ENCODE measurements around the gene RNF8.

The RNF8 gene

GRCh38 chr6:37347177-37347576 is 6.6 kb upstream of the RNF8 start:
- Mint-ChIP-seq H3K9me3 (peaks cover 5% of the 10 kb centered on the region), H3K27ac (no peak overlapping the region), H3K36me3 (ENCODE audit: low read depth) (no peaks in the 10 kb centered on the region), H3K4me1 (no peaks in the 10 kb centered on the region), H3K4me3 (no peak overlapping the region), H3K27me3 (ENCODE audit: low read depth) (peaks cover 8% of the 10 kb centered on the region)
- TF ChIP-seq CTCF (IDR thresholded peaks at IDR 0.05; ENCODE audit: unreplicated experiment in 3 of 3) = no peak

DNA sequence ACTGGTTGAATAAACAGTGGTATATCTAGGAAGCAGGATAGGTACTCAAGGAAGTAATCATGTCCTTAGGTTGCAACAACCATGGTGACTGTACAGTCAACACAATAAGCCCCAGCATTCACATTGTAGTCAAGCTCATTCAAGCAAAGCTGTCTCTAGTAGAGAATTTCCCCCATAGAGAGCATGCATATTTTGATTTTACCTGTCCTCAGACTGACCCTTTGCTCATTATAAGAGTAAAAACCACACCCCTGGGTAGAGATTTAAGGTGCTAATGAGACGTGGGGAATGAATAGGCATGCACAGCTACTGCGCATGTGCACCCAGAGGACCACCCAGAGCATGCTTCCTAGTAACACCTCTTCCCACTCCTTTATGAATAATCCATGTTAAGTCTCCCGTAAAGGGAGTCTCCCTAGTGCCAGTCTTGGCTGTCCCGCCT is 6.1 kb upstream of the RNF8 start:
- peaks cover 5% of the 10 kb centered on the region for H3K9me3 Mint-ChIP-seq
- H3K4me1 Mint-ChIP-seq = no peaks in the 10 kb centered on the region
- H3K27me3 Mint-ChIP-seq (ENCODE audit: low read depth) = peaks cover 8% of the 10 kb centered on the region
- no peak overlapping the region for H3K4me3 Mint-ChIP-seq
- TF ChIP-seq CTCF (IDR thresholded peaks at IDR 0.05; ENCODE audit: unreplicated experiment in 3 of 3) = no peak
- no peaks in the 10 kb centered on the region for H3K36me3 Mint-ChIP-seq (ENCODE audit: low read depth)
- H3K27ac Mint-ChIP-seq = no peak overlapping the region

GRCh38 chr6:37351027-37351426 is 2.8 kb upstream of the RNF8 start:
- Mint-ChIP-seq H3K36me3 (ENCODE audit: low read depth) (no peaks in the 10 kb centered on the region), H3K27me3 (ENCODE audit: low read depth) (no peaks in the 10 kb centered on the region), H3K4me1 (peaks cover 13% of the 10 kb centered on the region), H3K27ac (no peak overlapping the region), H3K4me3 (peak overlapping the region in 2 of 3 experiments; percentile 43 to 59), H3K9me3 (peaks cover 5% of the 10 kb centered on the region)
- no peak for TF ChIP-seq CTCF (IDR thresholded peaks at IDR 0.05; ENCODE audit: unreplicated experiment in 3 of 3)

- Mint-ChIP-seq H3K4me1 (peaks cover 20% of the 10 kb centered on the region), H3K27ac (no peak overlapping the region), H3K4me3 (peak overlapping the region; percentile 67 to 81 (median 79)), H3K36me3 (ENCODE audit: low read depth) (no peaks in the 10 kb centered on the region), H3K9me3 (no peaks in the 10 kb centered on the region), H3K27me3 (ENCODE audit: low read depth) (no peaks in the 10 kb centered on the region)
- no peak for TF ChIP-seq CTCF (IDR thresholded peaks at IDR 0.05; ENCODE audit: unreplicated experiment in 3 of 3)
Observed at GRCh38 chr6:37352384-37352783, 1.4 kb upstream of the RNF8 start.

DNA sequence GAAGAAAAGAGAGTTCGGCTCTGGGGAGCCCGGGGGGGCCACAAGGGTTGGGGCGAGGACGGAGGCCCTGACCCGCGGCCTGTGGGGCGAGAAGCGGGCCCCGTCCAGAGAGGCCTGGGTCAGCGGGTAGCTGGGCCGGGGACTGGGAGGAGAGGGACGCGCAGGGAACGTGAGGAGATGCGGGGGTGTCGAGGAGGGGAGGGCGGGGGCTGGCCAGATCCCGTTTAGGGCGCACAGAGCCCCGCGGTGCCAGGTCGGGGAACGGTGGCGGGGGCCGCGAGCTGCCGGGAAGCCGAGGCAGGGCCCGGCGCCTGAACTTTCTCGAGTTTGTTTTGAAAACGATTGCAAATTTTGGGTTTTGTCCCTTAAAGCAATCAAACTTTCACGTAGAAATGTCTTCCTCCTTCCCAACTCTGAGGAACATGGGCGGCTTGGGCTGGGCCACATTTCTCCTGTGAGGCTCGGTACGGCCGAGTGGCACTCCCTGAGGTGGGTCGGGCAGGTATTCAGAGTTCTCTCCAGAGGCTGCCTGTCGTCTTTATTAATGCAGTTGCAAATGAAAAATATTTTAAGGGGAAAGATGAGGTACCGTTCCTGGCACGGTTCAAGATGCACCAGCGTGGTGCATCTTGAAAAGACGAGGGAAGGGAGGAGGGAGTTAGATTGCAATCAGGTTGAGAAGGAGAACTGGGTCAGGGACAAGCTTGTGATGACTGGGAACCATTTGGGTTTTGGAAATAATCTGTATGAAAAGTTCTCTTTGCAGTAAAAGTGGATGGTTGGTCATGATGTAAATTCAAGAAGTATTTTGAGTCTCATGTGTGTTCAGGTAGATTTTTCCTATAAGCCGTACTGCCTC is 972 bp downstream of the RNF8 start:
- peaks cover 35% of the 10 kb centered on the region for H3K4me1 Mint-ChIP-seq
- H3K36me3 Mint-ChIP-seq (ENCODE audit: low read depth) = no peaks in the 10 kb centered on the region
- no peaks in the 10 kb centered on the region for H3K27me3 Mint-ChIP-seq (ENCODE audit: low read depth)
- TF ChIP-seq CTCF (IDR thresholded peaks at IDR 0.05; ENCODE audit: unreplicated experiment in 3 of 3) = no peak
- no peaks in the 10 kb centered on the region for H3K9me3 Mint-ChIP-seq
- H3K27ac Mint-ChIP-seq = peak overlapping the region; percentile 52 to 92 (median 82)
- H3K4me3 Mint-ChIP-seq = peak overlapping the region; percentile 96 to 98 (median 97)

DNA sequence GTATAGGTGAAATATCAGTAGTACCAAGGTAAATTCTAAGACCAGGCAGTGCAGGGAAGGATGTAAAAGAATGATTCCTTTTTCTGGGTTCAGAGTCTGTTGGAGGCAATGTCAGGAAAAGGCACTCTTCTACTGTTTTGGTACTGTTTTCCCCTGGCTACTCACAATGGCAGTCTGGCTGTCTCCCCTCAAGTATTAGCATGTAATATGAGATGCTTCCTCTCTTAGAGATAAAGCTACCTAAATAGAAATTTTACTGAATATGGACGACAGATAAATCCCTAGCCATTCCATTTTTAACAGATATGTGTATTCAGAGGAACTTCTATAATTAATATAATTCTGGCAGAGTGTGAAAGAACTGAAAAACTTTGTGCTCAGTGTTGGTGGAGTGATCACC is 3.5 kb downstream of the RNF8 start:
- no peak overlapping the region for H3K27ac Mint-ChIP-seq
- H3K4me3 Mint-ChIP-seq = peak overlapping the region in 1 of 3 experiments; percentile 34
- peaks cover 35% of the 10 kb centered on the region for H3K4me1 Mint-ChIP-seq
- peaks cover 3% of the 10 kb centered on the region for H3K36me3 Mint-ChIP-seq (ENCODE audit: low read depth)
- H3K9me3 Mint-ChIP-seq = no peaks in the 10 kb centered on the region
- H3K27me3 Mint-ChIP-seq (ENCODE audit: low read depth) = no peaks in the 10 kb centered on the region
- TF ChIP-seq CTCF (IDR thresholded peaks at IDR 0.05; ENCODE audit: unreplicated experiment in 3 of 3) = no peak
